Activated CD4-positive, alpha-beta T cell treated with anti-CD3 and anti-CD28 coated beads for 48 hours (primary cell): ENCODE data around the gene TNS3.

Experiments
- DNase-seq: peaks from one replicate; pipeline ENCODE4 v3.0.0-alpha.2; 2020

TNS3 gene

GRCh38 chr7:47418601-47419309 lies 163.2 kb downstream of the TNS3 start:
- no peak for DNase-seq

GRCh38 chr7:47416492-47417480 lies 165.1 kb downstream of the TNS3 start:
- no peak for DNase-seq

- DNase-seq: no peak
Observed at GRCh38 chr7:47415318-47416212, 166.3 kb downstream of the TNS3 start.

- DNase-seq: no peak
Observed at GRCh38 chr7:47414342-47415317, 167.3 kb downstream of the TNS3 start.

- DNase-seq: no peak
Observed at GRCh38 chr7:47413526-47414341, 168.2 kb downstream of the TNS3 start.

GRCh38 chr7:47411901-47412300 lies 170.0 kb downstream of the TNS3 start:
- no peak for DNase-seq

GRCh38 chr7:47411281-47411869 lies 170.5 kb downstream of the TNS3 start:
- no peak for DNase-seq

- no peak for DNase-seq
Observed at GRCh38 chr7:47408675-47409074, 173.2 kb downstream of the TNS3 start.

GRCh38 chr7:47407821-47408674 lies 173.9 kb downstream of the TNS3 start:
- DNase-seq: no peak

GRCh38 chr7:47407136-47407535 lies 174.8 kb downstream of the TNS3 start:
- no peak for DNase-seq

- no peak for DNase-seq
Observed at GRCh38 chr7:47406801-47407129, 175.1 kb downstream of the TNS3 start.

GRCh38 chr7:47405921-47406800 lies 175.8 kb downstream of the TNS3 start:
- no peak for DNase-seq

GRCh38 chr7:47405286-47405904 lies 176.5 kb downstream of the TNS3 start:
- DNase-seq: no peak

GRCh38 chr7:47404010-47404409 lies 177.9 kb downstream of the TNS3 start:
- peak; percentile 40 for DNase-seq

GRCh38 chr7:47402941-47403866 lies 178.7 kb downstream of the TNS3 start:
- DNase-seq: no peak
